ENCODE results near the gene CRELD2. TPM values are rescaled to one million over a fixed set of nuclear protein-coding genes. Genes with fewer than 3 reads are reported as not detected.

CRELD2 gene
- total and polyA plus RNA-seq, 2 of the 13 experiments (the other 11 are each of a cell fraction or from before 2014, with no cell fraction given) = 17.2 to 44.7 TPM

GRCh38 chr22:49917974-49918910, at the start of gene CRELD2, which contains the start of gene ALG12 (continued):
- TF ChIP-seq ZNF318 (CRISPR knock-in tag; IDR thresholded peaks at IDR 0.05) = no peak
- no peak for TF ChIP-seq MTA3 (CRISPR knock-in tag; IDR thresholded peaks at IDR 0.05)
- TF ChIP-seq SMYD3 (CRISPR knock-in tag; IDR thresholded peaks at IDR 0.05) = peak; percentile 75; the same call in 1 of the 2 replicates
- TF ChIP-seq IKZF1 (IDR thresholded peaks at IDR 0.05) = no peak
- TF ChIP-seq ZBTB44 (CRISPR knock-in tag; IDR thresholded peaks at IDR 0.05) = no peak
- no peak for TF ChIP-seq PRDM15 (CRISPR knock-in tag; IDR thresholded peaks at IDR 0.05)
- no peak for TF ChIP-seq TEF (CRISPR knock-in tag; IDR thresholded peaks at IDR 0.05)
- no peak for TF ChIP-seq CHCHD3 (CRISPR knock-in tag; IDR thresholded peaks at IDR 0.05)
- TF ChIP-seq ZNF34 (CRISPR knock-in tag; IDR thresholded peaks at IDR 0.05; ENCODE audit: borderline replicate concordance) = no peak
- peak; percentile 15 for TF ChIP-seq STAG1 (CRISPR knock-in tag; IDR thresholded peaks at IDR 0.05)
- TF ChIP-seq KAT8 (CRISPR knock-in tag; IDR thresholded peaks at IDR 0.05) = peak; percentile 80
- no peak for TF ChIP-seq EP300 (IDR thresholded peaks at IDR 0.05; ENCODE audit: low read depth in 2 of 2, low read length in 2 of 2)
- TF ChIP-seq EP300 (CRISPR knock-in tag; IDR thresholded peaks at IDR 0.05; ENCODE audit: borderline replicate concordance) = no peak

Measured in HepG2 (cell line).